GM23338 (cell line): ENCODE results near the gene RAB3IL1.

Experiments used
- EZH2 ChIP-seq: fragments of 200-600 bp; sonication (generic); IDR thresholded peaks from one replicate; pipeline ENCODE4 v1.8.0; 2017; ENCODE audit warnings: antibody characterized with exemption, mild to moderate bottlenecking, low read depth; ENCODE audit not compliant: unreplicated experiment
- POLR2AphosphoS5 ChIP-seq: IDR thresholded peaks from 2 replicates; pipeline ENCODE4 v1.6.1; 2016; ENCODE audit warnings: antibody characterized with exemption, low read depth
- ZNF331 ChIP-seq: fragments of 250-450 bp; sonication (Bioruptor Pico); IDR thresholded peaks from 2 replicates; pipeline ENCODE4 v1.5.0; 2020; ENCODE audit warnings: low read depth, mild to moderate bottlenecking, moderate library complexity
- TF ChIP-seq, protein P1 (sequence below), 2 experiments: fragments of 200-600 bp in 1 of 2; sonication (generic) in 1 of 2; conservative IDR thresholded peaks; 2 replicates each; pipeline versions ENCODE4 v1.5.1 to v1.6.1; 2016 to 2017; ENCODE audit warnings: antibody characterized with exemption in 2 of 2, low read depth in 2 of 2, mild to moderate bottlenecking in 2 of 2, moderate library complexity in 1 of 2

GRCh38 chr11:61946894-61947293 is 29.5 kb upstream of the RAB3IL1 start:
- TF ChIP-seq, protein P1, sequence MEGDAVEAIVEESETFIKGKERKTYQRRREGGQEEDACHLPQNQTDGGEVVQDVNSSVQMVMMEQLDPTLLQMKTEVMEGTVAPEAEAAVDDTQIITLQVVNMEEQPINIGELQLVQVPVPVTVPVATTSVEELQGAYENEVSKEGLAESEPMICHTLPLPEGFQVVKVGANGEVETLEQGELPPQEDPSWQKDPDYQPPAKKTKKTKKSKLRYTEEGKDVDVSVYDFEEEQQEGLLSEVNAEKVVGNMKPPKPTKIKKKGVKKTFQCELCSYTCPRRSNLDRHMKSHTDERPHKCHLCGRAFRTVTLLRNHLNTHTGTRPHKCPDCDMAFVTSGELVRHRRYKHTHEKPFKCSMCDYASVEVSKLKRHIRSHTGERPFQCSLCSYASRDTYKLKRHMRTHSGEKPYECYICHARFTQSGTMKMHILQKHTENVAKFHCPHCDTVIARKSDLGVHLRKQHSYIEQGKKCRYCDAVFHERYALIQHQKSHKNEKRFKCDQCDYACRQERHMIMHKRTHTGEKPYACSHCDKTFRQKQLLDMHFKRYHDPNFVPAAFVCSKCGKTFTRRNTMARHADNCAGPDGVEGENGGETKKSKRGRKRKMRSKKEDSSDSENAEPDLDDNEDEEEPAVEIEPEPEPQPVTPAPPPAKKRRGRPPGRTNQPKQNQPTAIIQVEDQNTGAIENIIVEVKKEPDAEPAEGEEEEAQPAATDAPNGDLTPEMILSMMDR (conservative IDR thresholded peaks at IDR 0.05; ENCODE audit: low read depth in 2 of 2), result no peak
- TF ChIP-seq POLR2AphosphoS5 (no peak), EZH2 (no peak), ZNF331 (no peak)
